K562 (cell line): ENCODE measurements around the gene BEND5. TPM values are rescaled to one million over a fixed set of nuclear protein-coding genes. Genes with fewer than 3 reads are reported as not detected.

Source experiments
- ATAC-seq: fragments of 200-7000 bp; cut with Tn5 transposase; 3 replicates; pipeline ENCODE4 v1.9.1; 2020; ENCODE audit warnings: moderate library complexity
- BruUV-seq: library from RNA; stranded (reverse); fragments of 400-500 nt; replicated peaks from 2 replicates; lab custom pipeline; 2021; lab: Mats Ljungman, UMichigan
- CTCF ChIA-PET: fragments of 300-600 bp; formaldehyde crosslinking; extraction: SDS; loops from one replicate; lab custom pipeline; 2021; ENCODE audit warnings: low intra/inter-chr PET ratio; lab: Yijun Ruan, JAX
- POLR2A ChIA-PET: fragments of 300-600, 350-650 bp; sonication (Branson Sonifier 250); formaldehyde crosslinking; extraction: SDS; loops from one replicate; lab custom pipeline; 2021; ENCODE audit warnings: antibody characterized with exemption, inconsistent platforms; lab: Yijun Ruan, JAX
- DNase-seq, 4 experiments: peaks; one replicate each; pipeline versions ENCODE4 v3.0.0 to v3.0.0-alpha.2; 2011 to 2018; ENCODE audit warnings: low spot score in 3 of 4, mixed read lengths in 3 of 4; ENCODE audit errors: extremely low read depth in 1 of 4
- FAIRE-seq: peaks from 2 replicates; lab custom pipeline; 2011; peaks lifted over from hg19 to GRCh38; lab: Jason Lieb, UNC
- H2AFZ ChIP-seq: 2 replicates; pipeline ENCODE4 v1.6.0; 2011; ENCODE audit warnings: low read depth, low read length, control low read depth, inconsistent platforms
- H3K27ac ChIP-seq: fragments of 200-600 bp; 3 replicates; pipeline ENCODE4 v1.8.0; 2011; ENCODE audit warnings: low read depth, mild to moderate bottlenecking, control low read depth, inconsistent platforms, low read length, moderate library complexity, mixed read lengths; ENCODE audit errors: extremely low read depth
- H3K27me3 ChIP-seq, 2 experiments: fragments of 300-600 bp in 1 of 2; 2 replicates in 1 of 2; 3 replicates in 1 of 2; pipeline versions ENCODE4 v1.6.0 to v1.8.0; 2011; ENCODE audit warnings: inconsistent platforms in 2 of 2, low read length in 2 of 2, mild to moderate bottlenecking in 1 of 2, mixed read lengths in 1 of 2, moderate library complexity in 1 of 2; ENCODE audit not compliant: control insufficient read depth in 2 of 2, insufficient read depth in 2 of 2
- H3K36me3 ChIP-seq: fragments of 300-600 bp; 3 replicates; pipeline ENCODE4 v1.8.0; 2011; ENCODE audit warnings: mild to moderate bottlenecking, low read length, inconsistent platforms; ENCODE audit not compliant: control insufficient read depth, insufficient read depth
- H3K4me1 ChIP-seq, 2 experiments: fragments of 200-600 bp in 1 of 2; replicated peaks in 1 of 2; 2 replicates in 1 of 2; 3 replicates in 1 of 2; pipeline versions ENCODE4 v1.5.1 to v1.8.0; 2011; ENCODE audit warnings: inconsistent platforms in 2 of 2, low read length in 2 of 2, mild to moderate bottlenecking in 1 of 2, mixed read lengths in 1 of 2, moderate library complexity in 1 of 2; ENCODE audit not compliant: control insufficient read depth in 2 of 2, insufficient read depth in 2 of 2
- H3K4me2 ChIP-seq: 2 replicates; pipeline ENCODE4 v1.6.1; 2011; ENCODE audit warnings: low read length, control low read depth, inconsistent platforms, mixed read lengths; ENCODE audit not compliant: insufficient read depth
- H3K4me3 ChIP-seq: fragments of 200-600 bp; sonication (generic), shearing (Covaris generic); 2 replicates; pipeline ENCODE4 v1.5.1; 2016; ENCODE audit warnings: control low read depth, inconsistent platforms
- H3K79me2 ChIP-seq: fragments of 200-600 bp; 3 replicates; pipeline ENCODE4 v1.8.0; 2011; ENCODE audit warnings: low read length, inconsistent platforms; ENCODE audit not compliant: control insufficient read depth, insufficient read depth
- H3K9ac ChIP-seq, 2 experiments: 2 replicates each; pipeline versions ENCODE4 v1.6.0 to v1.6.1; 2011; ENCODE audit warnings: low read depth in 2 of 2, low read length in 2 of 2, control low read depth in 1 of 2, inconsistent platforms in 1 of 2, mild to moderate bottlenecking in 1 of 2, mixed read lengths in 1 of 2; ENCODE audit not compliant: insufficient read depth in 1 of 2
- H3K9me1 ChIP-seq: one replicate; pipeline ENCODE4 v1.6.0; 2011; ENCODE audit warnings: inconsistent platforms, mild to moderate bottlenecking, low read length, moderate library complexity; ENCODE audit not compliant: control insufficient read depth, insufficient read depth
- H3K9me3 ChIP-seq: replicated peaks from 2 replicates; pipeline ENCODE4 v1.5.1; 2011; ENCODE audit warnings: low read depth, low read length, inconsistent platforms; ENCODE audit not compliant: control insufficient read depth, insufficient read depth
- H4K20me1 ChIP-seq: replicated peaks from 2 replicates; pipeline ENCODE4 v1.6.1; 2011; ENCODE audit warnings: low read length, inconsistent platforms, mixed read lengths; ENCODE audit not compliant: control insufficient read depth, insufficient read depth
- CBX2 ChIP-seq: fragments of 200-600 bp; sonication (generic); IDR thresholded peaks from one replicate; pipeline ENCODE4 v1.6.1; 2012; ENCODE audit warnings: mild to moderate bottlenecking, low read length, inconsistent platforms; ENCODE audit not compliant: insufficient read depth, poor library complexity, severe bottlenecking
- DEAF1 ChIP-seq: fragments of 450-650 bp; formaldehyde crosslinking; IDR thresholded peaks from 2 replicates; pipeline ENCODE4 v1.4.0; 2020; ENCODE audit warnings: mild to moderate bottlenecking, moderate library complexity
- HNRNPH1 ChIP-seq: fragments of 200-400 bp; formaldehyde crosslinking; optimal IDR thresholded peaks from 2 replicates; pipeline ENCODE3; 2017; ENCODE audit warnings: low read depth, mild to moderate bottlenecking, low read length, moderate library complexity
- NFE2 ChIP-seq: IDR thresholded peaks from 2 replicates; pipeline ENCODE4 v1.6.1; 2014; ENCODE audit warnings: antibody characterized with exemption, low read depth
- PURB ChIP-seq: sonication (generic); formaldehyde crosslinking; IDR thresholded peaks from 2 replicates; pipeline ENCODE4 v1.9.0; 2021; ENCODE audit warnings: low read depth, mild to moderate bottlenecking, missing genetic modification reagents
- RFX5 ChIP-seq: IDR thresholded peaks from 2 replicates; pipeline ENCODE4 v1.6.1; 2011; ENCODE audit warnings: low read depth, mild to moderate bottlenecking, improper control_type of control experiment, low read length
- ZNF143 ChIP-seq: sonication (generic); formaldehyde crosslinking; IDR thresholded peaks from 2 replicates; pipeline ENCODE4 v1.9.0; 2022; ENCODE audit warnings: mild to moderate bottlenecking, missing genetic modification reagents
- ZNF445 ChIP-seq: fragments of 250-450 bp; sonication (Bioruptor Pico); IDR thresholded peaks from 2 replicates; pipeline ENCODE4 v1.4.0; 2020; ENCODE audit warnings: low read depth, mild to moderate bottlenecking, moderate library complexity
- ZNF609 ChIP-seq: sonication (generic); formaldehyde crosslinking; IDR thresholded peaks from 2 replicates; pipeline ENCODE4 v1.8.1; 2023; ENCODE audit warnings: missing genetic modification reagents, mild to moderate bottlenecking, borderline replicate concordance
- WGBS: fragments of 100-300 bp; shearing (Covaris generic); methylation state at CpG from one replicate; pipeline ENCODE4 v1.1.6; 2016; ENCODE audit warnings: low coverage, mixed read lengths; ENCODE audit not compliant: insufficient coverage; ENCODE audit errors: missing lambda C conversion rate; 5-methylcytosine and 5-hydroxymethylcytosine counted together
- in situ Hi-C: fragments of 300-500 bp; cut with MboI; formaldehyde crosslinking; loops from 4 replicates; pipeline ENCODE4 v1.15.0; 2018; ENCODE audit warnings: inconsistent platforms, mixed read lengths
- intact Hi-C: fragments of 100-400 bp; cut with micrococcal nuclease; formaldehyde crosslinking; loops from 2 replicates; pipeline ENCODE4 v1.14.2; 2022
- polyA plus RNA-seq, 8 experiments: library from polyadenylated mRNA; depleted of rRNA in 4 of 8; stranded (reverse) in 5 of 8; unstranded in 3 of 8; fragments of >200 nt; fragmentation: Nextera tagmentation in 2 of 8; fragmentation: Illumina TruSeq in 1 of 8; extraction: Ambion mirVana in 2 of 8; extraction: Trizol in 1 of 8; gene quantifications; 2 replicates each; pipeline versions ENCODE4 v1.2.1 to v1.2.3, GENCODE V29; 2011 to 2014; ENCODE audit warnings: inconsistent platforms in 1 of 8, missing spikeins in 1 of 8
- total RNA-seq, 7 experiments: library from RNA; depleted of rRNA in 6 of 7; stranded (reverse); fragments of >200 nt in 6 of 7; fragmentation: Illumina TruSeq in 2 of 7; extraction: Trizol in 2 of 7; gene quantifications; 2 replicates each; pipeline versions ENCODE4 v1.2.1 to v1.2.3, GENCODE V29; 2011 to 2021; ENCODE audit warnings: low replicate concordance in 1 of 7
- TF ChIP-seq, protein P1 (sequence below): fragments of 250-450 bp; sonication (Bioruptor Pico); IDR thresholded peaks from 2 replicates; pipeline ENCODE4 v1.8.0; 2021; ENCODE audit warnings: moderate library complexity, mild to moderate bottlenecking, inconsistent platforms
- TF ChIP-seq, protein P2 (sequence below), 2 experiments: fragments of 450-650 bp in 1 of 2; sonication (generic) in 1 of 2; formaldehyde crosslinking; conservative IDR thresholded peaks; 2 replicates each; pipeline versions ENCODE4 v1.4.0 to v1.8.1; 2020 to 2022; ENCODE audit warnings: mild to moderate bottlenecking in 1 of 2, missing genetic modification reagents in 1 of 2

BEND5 gene
- total and polyA plus RNA-seq, 9 of the 15 experiments (the other 6 are each of a cell fraction or from before 2014, with no cell fraction given), result not detected

DNA sequence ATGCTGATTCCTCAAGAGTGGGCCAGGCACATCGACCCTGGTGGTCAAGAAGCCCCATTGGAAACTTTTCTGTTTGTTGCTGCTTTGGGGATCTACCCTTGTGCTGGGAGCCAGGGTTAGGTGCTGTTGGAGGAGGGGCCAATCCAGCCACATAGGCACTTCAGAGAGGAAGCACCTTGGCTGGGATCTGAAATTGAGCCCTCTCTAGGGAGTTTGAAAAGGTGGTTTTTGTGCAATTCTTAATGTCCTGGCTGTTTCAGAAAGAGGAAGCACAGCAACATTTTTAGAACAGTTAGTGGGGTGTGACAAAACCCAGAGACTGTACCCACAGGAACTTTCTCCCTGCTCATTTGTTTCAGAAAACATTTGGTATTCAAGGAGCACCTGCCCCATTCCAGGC is 17.2 kb upstream of the BEND5 start (continued):
- TF ChIP-seq ZNF143 (CRISPR knock-in tag), result no peak
- no peak for TF ChIP-seq ZNF609
- TF ChIP-seq HNRNPH1, result no peak
- TF ChIP-seq, all 486 proteins: peak for 0

DNA sequence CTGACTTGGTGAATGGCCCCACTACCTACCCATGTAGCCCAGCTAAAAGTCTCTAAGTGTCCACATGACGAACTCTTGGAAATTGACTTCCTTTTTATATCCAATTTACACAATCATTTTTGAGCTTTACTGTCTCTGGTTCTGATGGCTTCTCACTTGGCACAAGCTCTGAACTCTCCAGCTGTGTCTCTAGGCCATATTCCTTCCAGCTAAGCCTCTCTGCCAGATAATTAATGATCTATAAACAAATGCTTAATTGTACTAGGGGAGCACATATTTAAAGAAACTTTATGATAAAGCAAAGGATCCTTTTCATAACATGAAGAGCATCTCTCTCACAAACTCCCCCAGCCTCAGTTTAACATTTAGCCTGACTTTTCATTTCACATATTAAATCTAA is 16.3 kb upstream of the BEND5 start:
- WGBS, result 0% methylated on average over 1 of the region's 1 CpG
- H3K4me2 ChIP-seq, result no peak overlapping the region
- no peak for FAIRE-seq
- no peak overlapping the region for H3K27ac ChIP-seq
- H3K9me1 ChIP-seq, result no peaks in the 10 kb centered on the region
- H3K4me1 ChIP-seq, result no peaks in the 10 kb centered on the region
- no peak overlapping the region for H3K4me3 ChIP-seq
- ChIA-PET POLR2A (no interaction called here), CTCF (no interaction called here)
- H2AFZ ChIP-seq, result no peak overlapping the region
- no peak for ATAC-seq
- in situ Hi-C loops (no loop called here), intact Hi-C loops (no loop called here)
- no peaks in the 10 kb centered on the region for H3K27me3 ChIP-seq
- no peaks in the 10 kb centered on the region for H3K79me2 ChIP-seq
- no peak overlapping the region for H3K9ac ChIP-seq
- no peaks in the 10 kb centered on the region for H3K36me3 ChIP-seq
- no peaks in the 10 kb centered on the region for H4K20me1 ChIP-seq
- H3K9me3 ChIP-seq, result no peaks in the 10 kb centered on the region
- no peak for DNase-seq
- no TSS peak for BruUV-seq
- TF ChIP-seq PURB (no peak), CBX2 (no peak), NFE2 (no peak), RFX5 (no peak), ZNF445 (CRISPR knock-in tag) (no peak), DEAF1 (CRISPR knock-in tag) (no peak)
- TF ChIP-seq, protein P1, sequence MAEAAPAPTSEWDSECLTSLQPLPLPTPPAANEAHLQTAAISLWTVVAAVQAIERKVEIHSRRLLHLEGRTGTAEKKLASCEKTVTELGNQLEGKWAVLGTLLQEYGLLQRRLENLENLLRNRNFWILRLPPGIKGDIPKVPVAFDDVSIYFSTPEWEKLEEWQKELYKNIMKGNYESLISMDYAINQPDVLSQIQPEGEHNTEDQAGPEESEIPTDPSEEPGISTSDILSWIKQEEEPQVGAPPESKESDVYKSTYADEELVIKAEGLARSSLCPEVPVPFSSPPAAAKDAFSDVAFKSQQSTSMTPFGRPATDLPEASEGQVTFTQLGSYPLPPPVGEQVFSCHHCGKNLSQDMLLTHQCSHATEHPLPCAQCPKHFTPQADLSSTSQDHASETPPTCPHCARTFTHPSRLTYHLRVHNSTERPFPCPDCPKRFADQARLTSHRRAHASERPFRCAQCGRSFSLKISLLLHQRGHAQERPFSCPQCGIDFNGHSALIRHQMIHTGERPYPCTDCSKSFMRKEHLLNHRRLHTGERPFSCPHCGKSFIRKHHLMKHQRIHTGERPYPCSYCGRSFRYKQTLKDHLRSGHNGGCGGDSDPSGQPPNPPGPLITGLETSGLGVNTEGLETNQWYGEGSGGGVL, result no peak
- TF ChIP-seq, protein P2, sequence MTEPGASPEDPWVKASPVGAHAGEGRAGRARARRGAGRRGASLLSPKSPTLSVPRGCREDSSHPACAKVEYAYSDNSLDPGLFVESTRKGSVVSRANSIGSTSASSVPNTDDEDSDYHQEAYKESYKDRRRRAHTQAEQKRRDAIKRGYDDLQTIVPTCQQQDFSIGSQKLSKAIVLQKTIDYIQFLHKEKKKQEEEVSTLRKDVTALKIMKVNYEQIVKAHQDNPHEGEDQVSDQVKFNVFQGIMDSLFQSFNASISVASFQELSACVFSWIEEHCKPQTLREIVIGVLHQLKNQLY (CRISPR knock-in tag; conservative IDR thresholded peaks at IDR 0.05), result no peak
